Left ventricle myocardium superior (tissue), 1 donor: ENCODE data around the gene CD300LD. TPM values are rescaled to one million over a fixed set of nuclear protein-coding genes. Genes with fewer than 3 reads are reported as not detected.

Experiments used
- ATAC-seq: fragments of 200-7000 bp; cut with Tn5 transposase; one replicate; pipeline ENCODE4 v1.9.1; 2020; ENCODE audit warnings: mild to moderate bottlenecking, moderate library complexity
- DNase-seq: peaks from one replicate; pipeline ENCODE4 v3.0.0-alpha.2; 2020
- intact Hi-C: fragments of 100-400 bp; cut with micrococcal nuclease; formaldehyde crosslinking; loops from one replicate; pipeline ENCODE4 v1.11.0; 2022
- total RNA-seq: library from RNA; stranded (reverse); fragmentation: NEBNext Ultra II Directional; extraction: Animal tissue kit (Norgen Biotek cat#: 25700); gene quantifications from one replicate; pipeline ENCODE4 v1.2.1, GENCODE V29; 2021
- donor health status: DM: no; HTN: yes; CAD: no; lungs with severe emphysema.

CD300LD gene
- total RNA-seq, 1 donor from 2014 or later = not detected

DNA sequence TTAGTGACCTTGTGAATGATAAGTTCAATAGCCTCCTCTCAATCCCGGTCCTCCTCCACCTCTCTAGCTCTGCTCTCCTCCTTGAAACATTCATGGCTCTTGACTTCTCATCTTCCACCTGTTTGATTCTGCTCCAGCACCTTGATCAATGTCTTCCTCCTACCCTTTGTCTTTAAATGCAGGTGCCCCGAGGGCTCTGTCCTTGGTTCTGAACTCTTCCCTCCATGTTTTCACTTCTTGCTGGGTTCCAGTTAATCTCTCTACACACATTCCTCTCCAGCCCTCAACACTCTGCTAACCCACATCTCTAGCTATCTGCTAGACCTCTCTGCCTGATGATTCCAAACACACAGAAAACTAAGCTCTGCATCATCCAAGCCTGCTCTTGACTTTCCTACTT is 18.0 kb upstream of the CD300LD start:
- no peak for ATAC-seq
- DNase-seq = no peak
- intact Hi-C loops = no loop called here

GRCh38 chr17:74608511-74608910 is 16.4 kb upstream of the CD300LD start:
- DNase-seq (no peak), ATAC-seq (no peak)
- intact Hi-C loops = no loop called here

GRCh38 chr17:74607221-74607620 is 15.1 kb upstream of the CD300LD start:
- ATAC-seq (no peak), DNase-seq (no peak)
- intact Hi-C loops = no loop called here

GRCh38 chr17:74606050-74606449 is 14.0 kb upstream of the CD300LD start:
- intact Hi-C loops = no loop called here
- ATAC-seq (no peak), DNase-seq (no peak)

DNA sequence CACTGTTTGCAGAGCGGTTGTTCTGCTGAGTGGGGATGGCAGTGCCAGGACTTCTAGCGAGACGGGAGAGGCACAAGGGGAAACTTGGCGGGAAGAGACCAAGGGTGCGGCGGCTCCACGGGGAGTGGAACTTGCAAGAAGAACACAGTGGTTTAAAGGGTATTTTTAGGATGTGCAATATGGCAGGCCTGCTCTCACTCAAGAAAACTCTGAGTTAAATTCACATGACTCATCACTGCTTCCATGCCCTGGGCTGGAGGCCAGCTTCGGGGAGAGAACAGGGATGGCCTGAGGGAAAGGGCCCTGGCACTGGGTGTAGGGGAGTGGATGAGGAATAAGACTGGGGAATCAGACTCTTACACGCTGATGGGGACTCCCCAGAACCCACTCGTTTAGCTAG is 13.3 kb upstream of the CD300LD start:
- ATAC-seq = peak; percentile 84
- DNase-seq = peak; percentile 62
- intact Hi-C loops = no loop called here

- no peak for ATAC-seq
- intact Hi-C loops = no loop called here
- no peak for DNase-seq
These were observed 12.7 kb upstream of the CD300LD start for GRCh38 chr17:74604761-74605160.

- ATAC-seq (no peak), DNase-seq (no peak)
These were observed 12.1 kb upstream of the CD300LD start for GRCh38 chr17:74604200-74604599.

GRCh38 chr17:74603746-74604145 is 11.7 kb upstream of the CD300LD start:
- intact Hi-C loops = no loop called here
- DNase-seq (no peak), ATAC-seq (no peak)

More at GRCh38 chr17:74604200-74604599, 12.1 kb upstream of the CD300LD start:
- intact Hi-C loops = no loop called here

DNA sequence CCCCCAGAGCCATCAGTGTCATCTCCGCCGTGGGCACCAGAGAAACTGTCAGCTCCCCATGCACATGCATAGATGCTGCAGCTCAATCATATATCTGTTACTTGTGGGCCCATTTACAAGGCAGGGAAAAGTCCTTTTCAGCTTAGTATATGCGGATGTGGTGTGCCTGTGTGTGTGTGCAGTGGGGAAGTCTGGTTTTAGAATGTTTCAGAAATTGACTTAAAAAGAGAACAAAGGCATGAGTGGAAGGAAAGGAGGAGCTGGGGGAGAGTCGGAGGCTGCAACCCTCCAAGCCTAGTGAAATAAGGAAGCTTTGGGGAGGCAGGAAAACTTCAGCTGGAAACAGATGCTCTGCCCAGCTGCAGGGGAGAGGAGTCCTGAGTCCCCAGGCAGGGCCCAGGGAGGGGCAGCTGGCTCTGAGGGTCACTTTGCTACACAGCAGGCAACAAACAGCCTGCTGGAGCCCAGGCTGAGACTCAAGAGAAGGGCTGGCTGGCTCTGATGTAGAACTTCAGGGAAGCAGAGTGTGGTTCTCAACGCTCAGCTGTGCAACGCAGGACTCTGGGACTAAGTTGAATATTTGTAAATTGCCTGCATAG is 11.1 kb upstream of the CD300LD start:
- intact Hi-C loops = no loop called here

GRCh38 chr17:74601944-74602572 is 10.0 kb upstream of the CD300LD start:
- intact Hi-C loops = no loop called here
- DNase-seq = no peak
- ATAC-seq = peak; percentile 42

More for the DNA sequence above, 11.1 kb upstream of the CD300LD start:
- peak; percentile 18 for ATAC-seq
- no peak for DNase-seq

GRCh38 chr17:74599448-74599939 is 7.4 kb upstream of the CD300LD start:
- ATAC-seq = peak; percentile 73

GRCh38 chr17:74599023-74599399 is 6.9 kb upstream of the CD300LD start:
- peak; percentile 33 for ATAC-seq
- DNase-seq = no peak
- intact Hi-C loops = no loop called here

More at GRCh38 chr17:74599448-74599939, 7.4 kb upstream of the CD300LD start:
- DNase-seq = peak; percentile 41
- intact Hi-C loops = no loop called here

DNA sequence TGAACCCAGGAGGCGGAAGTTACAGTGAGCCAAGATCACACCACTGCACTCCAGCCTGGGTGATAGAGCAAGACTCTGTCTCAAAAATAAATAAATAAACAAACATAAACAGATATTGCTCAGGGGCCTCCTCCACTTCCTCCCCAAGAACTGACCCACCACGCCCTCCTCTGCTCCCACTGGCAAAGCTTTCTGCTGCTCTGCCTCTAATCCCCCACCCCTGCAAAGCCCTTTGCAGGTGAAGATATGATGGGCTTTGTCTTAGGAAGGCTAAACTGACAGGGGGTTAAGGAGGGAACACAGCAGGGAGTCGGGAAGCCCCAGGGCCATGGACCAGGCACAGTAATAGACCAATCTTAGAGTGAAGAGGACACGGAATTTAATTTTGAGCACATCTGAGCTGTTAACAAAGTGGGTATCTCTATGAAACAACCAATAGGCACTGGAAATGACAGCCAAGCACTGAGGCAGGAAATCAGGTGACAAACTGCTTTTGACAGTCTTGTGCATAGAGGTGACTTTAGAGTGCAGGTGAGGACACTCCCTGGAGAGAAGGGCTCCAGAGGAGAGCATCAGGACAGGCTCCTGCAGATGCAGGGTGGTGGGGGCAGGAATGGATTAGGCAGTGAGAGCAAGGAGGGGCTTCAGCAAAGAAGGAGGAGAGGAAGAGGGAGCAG is 6.4 kb upstream of the CD300LD start:
- no peak for ATAC-seq
- intact Hi-C loops = no loop called here
- no peak for DNase-seq

GRCh38 chr17:74597069-74597790 is 5.1 kb upstream of the CD300LD start:
- intact Hi-C loops = no loop called here
- DNase-seq (no peak), ATAC-seq (no peak)

GRCh38 chr17:74595037-74595750 is 3.1 kb upstream of the CD300LD start:
- no peak for ATAC-seq
- DNase-seq = no peak
- intact Hi-C loops = no loop called here

DNA sequence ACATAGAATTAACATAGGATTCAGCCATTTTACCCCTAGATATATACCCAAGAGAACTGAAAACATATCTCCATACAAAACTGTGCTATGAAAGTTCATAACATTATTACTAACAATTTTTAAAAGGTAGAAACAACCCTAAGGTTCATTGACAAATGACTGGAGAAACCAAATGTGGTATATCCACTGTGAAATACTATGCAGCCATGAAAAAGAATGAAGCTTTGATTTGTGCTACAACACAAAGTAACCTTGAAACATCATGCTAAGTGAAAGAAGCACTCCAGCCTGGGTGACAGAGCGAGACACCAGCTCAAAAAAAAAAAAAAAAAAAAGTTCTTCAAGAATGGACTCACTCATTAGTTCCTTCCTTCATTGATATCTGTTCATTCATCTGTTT is 580 bp downstream of the CD300LD start:
- intact Hi-C loops = no loop called here
- ATAC-seq (no peak), DNase-seq (no peak)

- intact Hi-C loops = no loop called here
- ATAC-seq (peak; percentile 44), DNase-seq (no peak)
These were observed 6.4 kb downstream of the CD300LD start for GRCh38 chr17:74585711-74586110.

DNA sequence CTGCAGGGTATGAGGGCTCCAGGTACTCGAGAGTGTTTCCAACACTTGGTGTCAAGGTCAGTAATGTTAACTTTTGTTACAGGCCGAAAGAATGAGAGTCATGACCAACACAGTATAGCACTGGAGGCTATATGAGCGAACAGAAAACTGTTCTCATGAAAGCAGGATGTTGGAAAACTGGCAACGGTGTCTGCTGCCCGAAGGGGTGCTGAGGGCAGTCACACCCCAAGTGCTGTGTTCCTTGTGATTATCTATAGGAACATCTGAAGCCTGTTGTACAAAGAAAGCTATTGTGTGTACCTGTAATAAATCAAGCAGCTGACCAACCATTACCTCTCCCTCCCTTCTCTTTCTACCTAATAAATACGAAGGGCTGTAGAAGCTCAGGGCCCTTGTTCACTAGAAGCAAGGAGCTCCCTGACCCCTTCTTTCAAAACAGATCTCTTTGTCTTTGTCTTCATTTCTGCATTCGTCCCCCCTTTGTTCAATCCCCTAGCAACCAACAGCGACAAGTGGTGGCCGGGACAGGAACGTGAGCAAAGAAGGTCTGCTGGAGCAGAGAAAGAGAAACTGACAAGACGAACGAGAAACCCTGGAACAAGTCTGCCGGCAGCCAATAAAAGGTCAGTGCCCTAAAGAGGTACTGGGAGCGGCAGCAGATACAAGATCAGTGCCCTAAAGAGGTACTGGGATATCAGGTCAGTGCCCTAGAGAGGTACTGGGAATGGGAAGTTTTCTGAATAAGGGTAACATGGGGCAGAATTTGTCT is 7.6 kb downstream of the CD300LD start:
- DNase-seq (no peak), ATAC-seq (no peak)
- intact Hi-C loops = no loop called here

GRCh38 chr17:74582633-74583032 is 9.4 kb downstream of the CD300LD start:
- ATAC-seq (no peak), DNase-seq (no peak)
- intact Hi-C loops = no loop called here
